ENCODE data around the gene SDK1. TPM values are rescaled to one million over a fixed set of nuclear protein-coding genes. Genes with fewer than 3 reads are reported as not detected.

Gene SDK1
- total RNA-seq, 1 donor = 0.36 TPM

- H3K4me2 ChIP-seq (ENCODE audit: insufficient read depth, low read length) = no peak overlapping the region
- H3K4me3 ChIP-seq (ENCODE audit: insufficient read depth, low read length) = no peak overlapping the region
- H3K4me1 ChIP-seq (ENCODE audit: insufficient read depth, low read length) = no peaks in the 10 kb centered on the region
- TF ChIP-seq CTCF (IDR thresholded peaks at IDR 0.05; ENCODE audit: extremely low read depth, low read depth, low read length) = no peak
- no peak overlapping the region for H2AFZ ChIP-seq (ENCODE audit: low read length)
- no peaks in the 10 kb centered on the region for H3K36me3 ChIP-seq (ENCODE audit: insufficient read depth, low read length)
- DNase-seq (ENCODE audit: insufficient read length, low spot score, missing footprints) = no peak
- H3K27me3 ChIP-seq (ENCODE audit: insufficient read depth, low read length) = no peaks in the 10 kb centered on the region
- H3K9me3 ChIP-seq (ENCODE audit: low read depth, low read length) = no peaks in the 10 kb centered on the region
- H4K20me1 ChIP-seq (ENCODE audit: insufficient read depth, low read length) = no peaks in the 10 kb centered on the region
- no peak overlapping the region for H3K27ac ChIP-seq (ENCODE audit: low read depth, low read length)
- H3K79me2 ChIP-seq (ENCODE audit: insufficient read depth, low read length) = no peaks in the 10 kb centered on the region
These were observed 726.0 kb downstream of the SDK1 start for GRCh38 chr7:4026941-4027486.

GRCh38 chr7:4028221-4028620 is 727.2 kb downstream of the SDK1 start:
- H3K79me2 ChIP-seq (ENCODE audit: insufficient read depth, low read length) = no peaks in the 10 kb centered on the region
- no peak overlapping the region for H3K27ac ChIP-seq (ENCODE audit: low read depth, low read length)
- no peaks in the 10 kb centered on the region for H3K4me1 ChIP-seq (ENCODE audit: insufficient read depth, low read length)
- no peak for TF ChIP-seq CTCF (IDR thresholded peaks at IDR 0.05; ENCODE audit: extremely low read depth, low read depth, low read length)
- DNase-seq (ENCODE audit: insufficient read length, low spot score, missing footprints) = no peak
- H4K20me1 ChIP-seq (ENCODE audit: insufficient read depth, low read length) = no peaks in the 10 kb centered on the region
- H3K36me3 ChIP-seq (ENCODE audit: insufficient read depth, low read length) = no peaks in the 10 kb centered on the region
- no peaks in the 10 kb centered on the region for H3K27me3 ChIP-seq (ENCODE audit: insufficient read depth, low read length)
- H2AFZ ChIP-seq (ENCODE audit: low read length) = no peak overlapping the region
- no peak overlapping the region for H3K4me2 ChIP-seq (ENCODE audit: insufficient read depth, low read length)
- H3K4me3 ChIP-seq (ENCODE audit: insufficient read depth, low read length) = no peak overlapping the region
- H3K9me3 ChIP-seq (ENCODE audit: low read depth, low read length) = no peaks in the 10 kb centered on the region

- Histone ChIP-seq H4K20me1 (ENCODE audit: insufficient read depth, low read length) (no peaks in the 10 kb centered on the region), H3K4me3 (ENCODE audit: insufficient read depth, low read length) (no peak overlapping the region), H3K4me2 (ENCODE audit: insufficient read depth, low read length) (no peak overlapping the region), H2AFZ (ENCODE audit: low read length) (no peak overlapping the region), H3K27me3 (ENCODE audit: insufficient read depth, low read length) (no peaks in the 10 kb centered on the region), H3K79me2 (ENCODE audit: insufficient read depth, low read length) (no peaks in the 10 kb centered on the region), H3K36me3 (ENCODE audit: insufficient read depth, low read length) (no peaks in the 10 kb centered on the region), H3K9me3 (ENCODE audit: low read depth, low read length) (no peaks in the 10 kb centered on the region), H3K4me1 (ENCODE audit: insufficient read depth, low read length) (no peaks in the 10 kb centered on the region), H3K27ac (ENCODE audit: low read depth, low read length) (no peak overlapping the region)
- DNase-seq (ENCODE audit: insufficient read length, low spot score, missing footprints) = no peak
- TF ChIP-seq CTCF (IDR thresholded peaks at IDR 0.05; ENCODE audit: extremely low read depth, low read depth, low read length) = no peak
These were observed 728.9 kb downstream of the SDK1 start for GRCh38 chr7:4029941-4030340.

GRCh38 chr7:4030346-4030950 is 729.4 kb downstream of the SDK1 start:
- no peaks in the 10 kb centered on the region for H3K79me2 ChIP-seq (ENCODE audit: insufficient read depth, low read length)
- H3K9me3 ChIP-seq (ENCODE audit: low read depth, low read length) = no peaks in the 10 kb centered on the region
- H2AFZ ChIP-seq (ENCODE audit: low read length) = no peak overlapping the region
- H3K27me3 ChIP-seq (ENCODE audit: insufficient read depth, low read length) = no peaks in the 10 kb centered on the region
- no peak overlapping the region for H3K4me3 ChIP-seq (ENCODE audit: insufficient read depth, low read length)
- DNase-seq (ENCODE audit: insufficient read length, low spot score, missing footprints) = no peak
- no peaks in the 10 kb centered on the region for H3K4me1 ChIP-seq (ENCODE audit: insufficient read depth, low read length)
- no peaks in the 10 kb centered on the region for H3K36me3 ChIP-seq (ENCODE audit: insufficient read depth, low read length)
- H3K4me2 ChIP-seq (ENCODE audit: insufficient read depth, low read length) = no peak overlapping the region
- no peak overlapping the region for H3K27ac ChIP-seq (ENCODE audit: low read depth, low read length)
- no peak for TF ChIP-seq CTCF (IDR thresholded peaks at IDR 0.05; ENCODE audit: extremely low read depth, low read depth, low read length)
- H4K20me1 ChIP-seq (ENCODE audit: insufficient read depth, low read length) = no peaks in the 10 kb centered on the region

Measured in osteoblast (primary cell).